ENCODE measurements around the gene DNAJC1. TPM values are rescaled to one million over a fixed set of nuclear protein-coding genes. Genes with fewer than 3 reads are reported as not detected.

Gene DNAJC1
- total and polyA plus RNA-seq, 2 of the 4 experiments (the other 2 are of a cell fraction): 12.7 to 13.3 TPM

GRCh38 chr10:21754410-21755011, 249.0 kb downstream of the DNAJC1 start:
- Histone ChIP-seq H4K8ac (ENCODE audit: low read depth in 2 of 2, low read length in 2 of 2) (no peak overlapping the region), H2AK5ac (ENCODE audit: low read depth, low read length) (no peak overlapping the region), H2BK20ac (ENCODE audit: low read depth, low read length) (no peak overlapping the region), H4K91ac (ENCODE audit: insufficient read depth, low read depth, low read length) (no peak overlapping the region), H3K9me1 (ENCODE audit: insufficient read depth, low read length) (no peaks in the 10 kb centered on the region), H2BK5ac (ENCODE audit: low read depth, low read length, poor library complexity, severe bottlenecking) (no peak overlapping the region), H3K4ac (ENCODE audit: low read depth, low read length) (no peak overlapping the region), H3K23ac (ENCODE audit: low read depth, low read length) (no peak overlapping the region), H4K5ac (ENCODE audit: low read depth, low read length) (no peak overlapping the region), H3K18ac (ENCODE audit: low read depth, low read length) (no peak overlapping the region), H3K56ac (ENCODE audit: extremely low read depth, insufficient read depth, low read length) (no peak overlapping the region), H3K36me3 (ENCODE audit: control insufficient read depth, insufficient read depth, low read length) (peaks cover 5% of the 10 kb centered on the region), H3K9ac (ENCODE audit: low read depth, low read length) (no peak overlapping the region), H2BK15ac (ENCODE audit: low read depth, low read length) (no peak overlapping the region), H3K27ac (ENCODE audit: insufficient read depth, low read length) (no peak overlapping the region), H3K4me3 (ENCODE audit: insufficient read depth, low read depth, low read length) (no peak overlapping the region), H3K9me3 (ENCODE audit: control insufficient read depth, insufficient read depth, low read length) (no peaks in the 10 kb centered on the region), H3K79me1 (ENCODE audit: low read depth in 1 of 2, low read length in 2 of 2) (no peaks in the 10 kb centered on the region), H3K4me2 (ENCODE audit: low read depth, low read length) (no peak overlapping the region), H3K27me3 (ENCODE audit: control insufficient read depth, insufficient read depth, low read length) (no peaks in the 10 kb centered on the region), H2BK120ac (ENCODE audit: low read depth, low read length) (no peak overlapping the region), H4K20me1 (ENCODE audit: insufficient read depth, low read length) (no peaks in the 10 kb centered on the region), H3K14ac (replicated peaks; ENCODE audit: low read depth, low read length) (no peak overlapping the region), H2AK9ac (replicated peaks; ENCODE audit: low read depth, low read length, poor library complexity) (no peak overlapping the region), H2AFZ (replicated peaks; ENCODE audit: low read length, poor library complexity) (no peak overlapping the region), H3K4me1 (ENCODE audit: control insufficient read depth, insufficient read depth, low read length) (no peaks in the 10 kb centered on the region)
- no CpG with 5 or more reads among the region's 10 CpGs for WGBS, 2 experiments (ENCODE audit: extremely low coverage in 2 of 2, insufficient read length in 1 of 2)
- intact Hi-C loops (cut with micrococcal nuclease): loop anchor here (5.0 kb wide), 1 partner anchor 198 kb away; no protein-coding TSS in a partner anchor
- ChIA-PET CTCF (interaction anchor here (0.5 kb wide), 1 partner anchor 213 kb away, joined by 7 read pairs; no protein-coding TSS in a partner anchor), POLR2A (ENCODE audit: unreplicated experiment) (no interaction called here)
- in situ Hi-C loops (cut with MboI; ENCODE audit: low sequenced_read_pairs): no loop called here
- no peak for ATAC-seq (ENCODE audit: low read depth)
- BruUV-seq (replicated peaks): no TSS peak
- DNase-seq: no peak
- no peak for TF ChIP-seq MXI1 (IDR thresholded peaks at IDR 0.05; ENCODE audit: borderline replicate concordance, low read depth, low read length)
- TF ChIP-seq SMC3 (IDR thresholded peaks at IDR 0.05; ENCODE audit: low read depth, low read length): no peak
- no peak for TF ChIP-seq NFE2L2 (IDR thresholded peaks at IDR 0.05; ENCODE audit: low read depth, low read length)
- no peak for TF ChIP-seq CTCF (conservative IDR thresholded peaks at IDR 0.05; ENCODE audit: low read depth, low read length)
- TF ChIP-seq RCOR1 (IDR thresholded peaks at IDR 0.05; ENCODE audit: insufficient replicate concordance, low read length): no peak
- dilution Hi-C loops (cut with HindIII; ENCODE audit: low sequenced_read_pairs, unreplicated experiment): no loop called here

All from IMR-90 (cell line).